Pancreas (tissue), 10 donors: ENCODE data around the gene RPS5. TPM values are rescaled to one million over a fixed set of nuclear protein-coding genes. Genes with fewer than 3 reads are reported as not detected.

Experiments used
- ATAC-seq, 4 donors: fragments of 200-7000 bp; cut with Tn5 transposase; one replicate each; pipeline versions ENCODE4 v1.8.0 to v1.9.1; 2020; ENCODE audit warnings: mild to moderate bottlenecking in 4 of 4, moderate library complexity in 4 of 4
- DNase-seq, 6 donors: peaks; one replicate each; pipeline ENCODE4 v3.0.0-alpha.2; 2020
- FAIRE-seq: peaks from 2 replicates; lab custom pipeline; 2012; peaks lifted over from hg19 to GRCh38; lab: Jason Lieb, UNC
- H3K27ac ChIP-seq, 4 donors: fragments of 200-600 bp; sonication (generic); 1 replicate in 3 of 4; 2 replicates in 1 of 4; pipeline versions ENCODE4 v1.5.0 to v1.8.0; 2020
- H3K27me3 ChIP-seq, 4 donors: fragments of 200-600 bp; one replicate each; pipeline ENCODE4 v1.8.0; 2021
- H3K36me3 ChIP-seq, 3 donors: fragments of 200-600 bp; sonication (generic) in 1 of 3; one replicate each; pipeline versions ENCODE4 v1.5.0 to v1.8.0; 2020 to 2021
- H3K4me1 ChIP-seq, 3 donors: fragments of 200-600 bp; one replicate each; pipeline ENCODE4 v1.8.0; 2021
- H3K4me3 ChIP-seq, 4 donors: fragments of 200-600 bp; sonication (generic) in 2 of 4; one replicate each; pipeline versions ENCODE4 v1.5.0 to v1.8.0; 2020 to 2021
- H3K9me3 ChIP-seq, 4 donors: fragments of 200-600 bp; one replicate each; pipeline ENCODE4 v1.8.0; 2021
- WGBS, 2 donors: extraction: QIAGEN DNeasy Blood & Tissue Kit; methylation state at CpG; one replicate each; pipeline ENCODE4 v1.1.7; 2013; 5-methylcytosine and 5-hydroxymethylcytosine counted together
- intact Hi-C, 3 donors: fragments of 100-400 bp; cut with DNase I; formaldehyde crosslinking; loops; one replicate each; pipeline versions ENCODE4 v1.11.1 to v1.14.2; 2022
- polyA plus RNA-seq, 2 donors: library from polyadenylated mRNA; stranded (reverse); fragments of 200-250 nt; gene quantifications; one replicate each; pipeline ENCODE4 v1.2.3, GENCODE V29; 2013
- total RNA-seq, 6 donors: library from RNA; stranded (reverse); fragmentation: NEBNext Ultra II Directional in 4 of 6; extraction: Animal tissue kit (Norgen Biotek cat#: 25700) in 4 of 6; gene quantifications; one replicate each; pipeline versions ENCODE4 v1.2.1 to v1.2.4, GENCODE V29; 2021 to 2023
- TF ChIP-seq, protein P1 (sequence below), 4 donors: fragments of 200-600 bp; sonication (generic) in 3 of 4; IDR thresholded peaks; one replicate each; pipeline versions ENCODE4 v1.5.0 to v1.8.0; 2021; ENCODE audit warnings: antibody characterized with exemption in 4 of 4
- donor health status: healthy with polysubstance abuse.
- donor health status: DM: no; HTN: no; CAD: no; lungs with moderate emphysema.
- donor health status: DM: no; HTN: no; CAD: no.
- donor health status: control.
- donor health status: control.
- donor health status: Bipolar disorder and iron deficiency.
- donor health status: DM: yes; HTN: yes; CAD: no.
- donor health status: DM: no; HTN: no; CAD: no.
- donor health status: DM: no; HTN: no; CAD: no.
- donor health status: DM: yes; HTN: yes; CAD: no.

Gene RPS5
- total and polyA plus RNA-seq, 8 donors = 637 to 1,373 (median 841) TPM

DNA sequence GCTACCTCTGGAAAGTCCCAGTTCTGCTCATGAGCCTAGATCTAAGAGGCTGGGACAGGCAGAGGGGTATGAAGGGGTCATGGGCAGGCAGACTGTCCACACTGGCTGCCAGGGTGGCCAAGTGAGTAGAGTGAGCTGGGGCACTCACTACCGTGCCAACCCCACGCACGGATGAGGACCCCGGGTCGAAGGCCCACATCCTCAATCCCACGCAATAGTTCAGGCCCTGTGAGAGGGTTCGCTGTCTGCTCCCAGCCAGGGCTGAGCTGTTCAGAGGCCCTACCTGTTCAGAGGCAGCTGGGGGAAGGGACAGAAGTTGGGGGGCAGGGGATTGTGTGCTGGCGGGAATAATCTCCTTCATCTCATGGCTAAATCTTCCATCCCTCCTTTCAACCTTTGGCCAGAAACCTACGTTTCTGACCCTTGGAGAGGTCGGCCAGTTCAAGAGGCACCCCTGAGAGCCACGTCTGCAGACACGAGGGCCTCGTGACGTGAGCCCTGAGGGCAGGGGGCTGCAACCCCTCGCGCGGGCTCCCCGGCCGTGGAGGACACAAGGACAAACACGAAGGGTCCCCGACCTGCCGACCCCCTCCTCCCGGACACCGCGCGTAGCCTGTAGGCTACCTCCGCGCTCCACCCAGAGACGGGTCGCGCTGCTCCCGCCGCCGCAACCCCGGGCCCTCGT, 1.0 kb upstream of the RPS5 start:
- Histone ChIP-seq H3K36me3 (peaks cover 0 to 2% (median 0%) of the 10 kb centered on the region in 3 donors), H3K4me3 (peak overlapping the region; percentile 62 to 77 (median 68)), H3K27ac (peak overlapping the region; percentile 91 to 98 (median 97)), H3K27me3 (no peaks in the 10 kb centered on the region), H3K9me3 (no peaks in the 10 kb centered on the region), H3K4me1 (peaks cover 12 to 36% (median 19%) of the 10 kb centered on the region in 3 donors)
- 5 to 7% methylated on average over 36 of the region's 36 CpGs for WGBS, 2 donors
- FAIRE-seq (no peak), ATAC-seq (peak; percentile 8 to 24 (median 17)), DNase-seq (peak in 3 of 6 donors; percentile 54 to 75 (median 61))
- intact Hi-C loops = no loop called here
- TF ChIP-seq, protein P1, sequence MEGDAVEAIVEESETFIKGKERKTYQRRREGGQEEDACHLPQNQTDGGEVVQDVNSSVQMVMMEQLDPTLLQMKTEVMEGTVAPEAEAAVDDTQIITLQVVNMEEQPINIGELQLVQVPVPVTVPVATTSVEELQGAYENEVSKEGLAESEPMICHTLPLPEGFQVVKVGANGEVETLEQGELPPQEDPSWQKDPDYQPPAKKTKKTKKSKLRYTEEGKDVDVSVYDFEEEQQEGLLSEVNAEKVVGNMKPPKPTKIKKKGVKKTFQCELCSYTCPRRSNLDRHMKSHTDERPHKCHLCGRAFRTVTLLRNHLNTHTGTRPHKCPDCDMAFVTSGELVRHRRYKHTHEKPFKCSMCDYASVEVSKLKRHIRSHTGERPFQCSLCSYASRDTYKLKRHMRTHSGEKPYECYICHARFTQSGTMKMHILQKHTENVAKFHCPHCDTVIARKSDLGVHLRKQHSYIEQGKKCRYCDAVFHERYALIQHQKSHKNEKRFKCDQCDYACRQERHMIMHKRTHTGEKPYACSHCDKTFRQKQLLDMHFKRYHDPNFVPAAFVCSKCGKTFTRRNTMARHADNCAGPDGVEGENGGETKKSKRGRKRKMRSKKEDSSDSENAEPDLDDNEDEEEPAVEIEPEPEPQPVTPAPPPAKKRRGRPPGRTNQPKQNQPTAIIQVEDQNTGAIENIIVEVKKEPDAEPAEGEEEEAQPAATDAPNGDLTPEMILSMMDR (IDR thresholded peaks at IDR 0.05) = no peak

DNA sequence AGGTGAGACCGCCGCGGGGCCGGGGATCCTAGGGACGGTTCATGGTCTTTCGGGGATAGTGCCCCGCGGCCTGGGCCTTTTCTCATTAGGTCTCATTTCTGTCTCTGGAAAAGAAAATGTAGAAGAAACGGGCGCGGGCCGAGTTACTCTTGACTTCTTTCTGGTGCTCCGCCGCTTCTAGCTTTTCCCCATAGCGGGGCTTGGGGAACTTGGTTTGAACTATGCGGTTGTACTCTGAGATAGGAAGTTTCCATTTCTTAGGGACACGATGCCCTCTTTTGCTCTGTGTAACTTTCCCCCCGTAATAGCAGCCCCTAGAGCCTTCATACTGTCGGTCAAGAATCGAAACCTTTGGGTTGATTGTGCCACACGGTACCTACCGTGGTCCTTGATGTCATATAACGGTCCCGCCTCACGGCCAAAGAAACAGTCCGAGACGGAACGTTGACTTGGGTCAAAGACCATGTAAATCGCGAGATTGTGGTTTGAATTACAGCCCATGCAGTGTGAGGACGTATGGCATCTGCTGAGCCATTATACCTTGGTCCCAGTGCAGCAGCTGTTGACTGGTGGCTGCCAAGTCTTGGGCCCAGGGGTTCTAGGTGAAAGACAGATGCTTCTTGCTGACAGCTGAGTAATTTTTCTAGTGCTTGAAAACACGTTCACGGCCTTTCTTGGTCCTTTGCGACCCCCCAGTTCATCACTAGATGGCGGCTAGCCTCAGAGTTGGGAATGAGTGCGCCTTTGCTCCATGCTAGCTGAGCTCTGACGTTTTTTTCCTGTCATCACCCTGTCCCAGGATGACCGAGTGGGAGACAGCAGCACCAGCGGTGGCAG, 487 bp downstream of the RPS5 start:
- Histone ChIP-seq H3K27me3 (no peaks in the 10 kb centered on the region), H3K9me3 (no peaks in the 10 kb centered on the region), H3K4me1 (peaks cover 12 to 30% (median 19%) of the 10 kb centered on the region in 3 donors), H3K27ac (peak overlapping the region; percentile 91 to 98 (median 97)), H3K4me3 (peak overlapping the region; percentile 62 to 77 (median 68)), H3K36me3 (peaks cover 0 to 5% (median 2%) of the 10 kb centered on the region in 3 donors)
- FAIRE-seq = no peak
- intact Hi-C loops = no loop called here
- no peak for ATAC-seq
- DNase-seq = peak in 2 of 6 donors; percentile 20 to 31
- WGBS, 2 donors = 3 to 5% methylated on average over 39 of the region's 39 CpGs
- TF ChIP-seq, protein P1 (IDR thresholded peaks at IDR 0.05) = no peak

DNA sequence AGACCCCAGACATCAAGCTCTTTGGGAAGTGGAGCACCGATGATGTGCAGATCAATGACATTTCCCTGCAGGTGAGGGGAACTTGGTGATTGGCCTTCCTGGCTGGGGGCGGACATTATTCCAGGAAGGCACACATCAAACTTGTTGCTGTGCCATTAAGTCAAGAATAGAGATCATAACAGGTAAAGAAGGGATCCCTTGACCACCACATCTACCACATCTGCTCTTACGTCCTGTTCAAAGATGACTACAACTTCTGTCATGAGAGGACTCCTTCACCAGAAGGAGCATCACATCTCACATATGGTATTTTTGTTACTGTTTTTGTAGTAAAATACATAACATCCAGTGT, 1.1 kb downstream of the RPS5 start:
- Histone ChIP-seq H3K27ac (no peak overlapping the region), H3K4me3 (peak overlapping the region; percentile 62 to 77 (median 68)), H3K27me3 (no peaks in the 10 kb centered on the region), H3K4me1 (peaks cover 12 to 30% (median 19%) of the 10 kb centered on the region in 3 donors), H3K36me3 (peaks cover 0 to 11% (median 7%) of the 10 kb centered on the region in 3 donors), H3K9me3 (no peaks in the 10 kb centered on the region)
- ATAC-seq = no peak
- intact Hi-C loops = no loop called here
- TF ChIP-seq, protein P1 (IDR thresholded peaks at IDR 0.05) = no peak
- WGBS, 2 donors = 51 to 58% methylated on average over 3 of the region's 3 CpGs
- DNase-seq = peak in 1 of 6 donors; percentile 31
- FAIRE-seq = no peak

DNA sequence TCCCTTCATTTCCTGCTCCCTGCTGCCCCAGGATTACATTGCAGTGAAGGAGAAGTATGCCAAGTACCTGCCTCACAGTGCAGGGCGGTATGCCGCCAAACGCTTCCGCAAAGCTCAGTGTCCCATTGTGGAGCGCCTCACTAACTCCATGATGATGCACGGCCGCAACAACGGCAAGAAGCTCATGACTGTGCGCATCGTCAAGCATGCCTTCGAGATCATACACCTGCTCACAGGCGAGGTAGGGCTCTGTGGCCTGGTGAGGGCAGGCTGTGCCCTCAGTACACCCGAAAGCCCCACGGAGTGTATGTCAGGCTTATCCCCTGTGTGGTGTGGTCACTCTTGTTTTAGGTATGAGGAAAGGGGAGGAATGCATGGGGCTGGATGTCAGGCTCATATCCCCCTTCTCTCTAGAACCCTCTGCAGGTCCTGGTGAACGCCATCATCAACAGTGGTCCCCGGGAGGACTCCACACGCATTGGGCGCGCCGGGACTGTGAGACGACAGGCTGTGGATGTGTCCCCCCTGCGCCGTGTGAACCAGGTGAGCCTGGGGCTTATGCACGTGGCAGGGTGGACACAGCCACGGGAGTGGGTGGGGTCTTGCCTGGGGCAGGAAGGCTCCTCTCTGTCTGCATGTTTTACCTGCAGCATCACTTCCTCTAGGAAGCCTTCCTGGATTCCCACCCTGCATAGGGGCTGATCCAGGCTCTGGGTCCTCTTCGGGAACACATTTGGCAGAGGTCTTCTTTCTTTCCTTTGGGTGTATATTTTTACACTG, 6.1 kb downstream of the RPS5 start:
- TF ChIP-seq, protein P1 (IDR thresholded peaks at IDR 0.05) = no peak

More for the DNA sequence above, 6.1 kb downstream of the RPS5 start:
- H3K27me3 ChIP-seq = no peaks in the 10 kb centered on the region
- WGBS, 2 donors = 92 to 93% methylated on average over 26 of the region's 26 CpGs
- no peak for ATAC-seq
- DNase-seq = peak in 1 of 6 donors; percentile 25
- no peak for FAIRE-seq
- H3K9me3 ChIP-seq = no peaks in the 10 kb centered on the region
- intact Hi-C loops = no loop called here
- no peak overlapping the region for H3K4me3 ChIP-seq
- H3K4me1 ChIP-seq = peaks cover 6 to 19% (median 13%) of the 10 kb centered on the region in 3 donors
- peaks cover 4 to 28% (median 24%) of the 10 kb centered on the region in 3 donors for H3K36me3 ChIP-seq
- H3K27ac ChIP-seq = no peak overlapping the region
